ENCODE results near the gene UBL7.
A peak's percentile ranks its signal among the peaks of the same experiment; 100 is the strongest.

Gene UBL7
- long read RNA-seq, transcript UBL7-201 (11 exons, 1,360 nt), result minor isoform, 102 of 365 reads
- long read RNA-seq, transcript UBL7-204 (12 exons, 1,477 nt), result minor isoform, 15 of 365 reads
- long read RNA-seq, transcript UBL7-202 (11 exons, 1,427 nt), result major isoform, 177 of 365 reads
- long read RNA-seq, transcript UBL7-209 (11 exons, 1,720 nt), result minor isoform, 9 of 365 reads
- long read RNA-seq, partial matches to known transcripts, result 3 of 365 reads
- long read RNA-seq, other reads (novel, unspliced or antisense), result 59 of 365 reads

GRCh38 chr15:74460871-74461846 is at the start of gene UBL7:
Gene UBL7 (minus strand): TSS chr15:74461160. CDS start chr15:74458867, 2,293 bp downstream.
- Histone ChIP-seq H3K27ac (replicated peaks) (peak within 1 kb of the TSS; percentile 77), H3K27me3 (ENCODE audit: insufficient read depth, poor library complexity, severe bottlenecking) (no peaks in the 10 kb centered on the region), H3K4me3 (replicated peaks; ENCODE audit: insufficient read depth, low read length) (peak within 1 kb of the TSS; percentile 91)
- DNase-seq (ENCODE audit: low read depth in 1 of 2, low spot score in 1 of 2), result peak; percentile 92 to 99
- TF ChIP-seq CTCF (IDR thresholded peaks at IDR 0.05; ENCODE audit: insufficient read depth, low read length), result no peak
- TF ChIP-seq GABPA (IDR thresholded peaks at IDR 0.05; ENCODE audit: low read depth), result peak; percentile 96
- TF ChIP-seq REST (IDR thresholded peaks at IDR 0.05; ENCODE audit: insufficient replicate concordance, low read depth), result peak; percentile 40
- peak; percentile 86 for TF ChIP-seq POLR2AphosphoS5 (IDR thresholded peaks at IDR 0.05; ENCODE audit: low read depth)
- peak; percentile 53; the same call in 1 of the 2 replicates for TF ChIP-seq SPI1 (IDR thresholded peaks at IDR 0.05; ENCODE audit: borderline replicate concordance, low read depth)

GRCh38 chr15:74506515-74506840 is 45.5 kb upstream of the UBL7 start:
- TF ChIP-seq GABPA (IDR thresholded peaks at IDR 0.05; ENCODE audit: low read depth), result no peak
- TF ChIP-seq REST (IDR thresholded peaks at IDR 0.05; ENCODE audit: insufficient replicate concordance, low read depth), result no peak
- no peak for TF ChIP-seq SPI1 (IDR thresholded peaks at IDR 0.05; ENCODE audit: borderline replicate concordance, low read depth)
- no peak for TF ChIP-seq CTCF (IDR thresholded peaks at IDR 0.05; ENCODE audit: insufficient read depth, low read length)
- no peak for TF ChIP-seq POLR2AphosphoS5 (IDR thresholded peaks at IDR 0.05; ENCODE audit: low read depth)
- no peaks in the 10 kb centered on the region for H3K27me3 ChIP-seq (ENCODE audit: insufficient read depth, poor library complexity, severe bottlenecking)

GRCh38 chr15:74505837-74506514 is 45.0 kb upstream of the UBL7 start:
- Histone ChIP-seq H3K27me3 (ENCODE audit: insufficient read depth, poor library complexity, severe bottlenecking) (no peaks in the 10 kb centered on the region), H3K4me3 (replicated peaks; ENCODE audit: insufficient read depth, low read length) (no peak overlapping the region), H3K27ac (replicated peaks) (no peak overlapping the region)
- no peak for TF ChIP-seq REST (IDR thresholded peaks at IDR 0.05; ENCODE audit: insufficient replicate concordance, low read depth)
- TF ChIP-seq CTCF (IDR thresholded peaks at IDR 0.05; ENCODE audit: insufficient read depth, low read length), result no peak
- TF ChIP-seq POLR2AphosphoS5 (IDR thresholded peaks at IDR 0.05; ENCODE audit: low read depth), result no peak
- TF ChIP-seq SPI1 (IDR thresholded peaks at IDR 0.05; ENCODE audit: borderline replicate concordance, low read depth), result no peak
- no peak for TF ChIP-seq GABPA (IDR thresholded peaks at IDR 0.05; ENCODE audit: low read depth)
- no peak for DNase-seq (ENCODE audit: low read depth in 1 of 2, low spot score in 1 of 2)

More at GRCh38 chr15:74506515-74506840, 45.5 kb upstream of the UBL7 start:
- Histone ChIP-seq H3K4me3 (replicated peaks; ENCODE audit: insufficient read depth, low read length) (no peak overlapping the region), H3K27ac (replicated peaks) (no peak overlapping the region)
- no peak for DNase-seq (ENCODE audit: low read depth in 1 of 2, low spot score in 1 of 2)
